Stimulated activated naive CD4-positive, alpha-beta T cell treated with Interleukin-2 at 50 U/mL for 16 hours (primary cell): ENCODE data around the gene TUBB6.
A peak's percentile ranks its signal among the peaks of the same experiment; 100 is the strongest.

Source experiments
- DNase-seq: peaks from one replicate; lab custom pipeline; 2025; lab: John Stamatoyannopoulos, UW

Gene TUBB6

DNA sequence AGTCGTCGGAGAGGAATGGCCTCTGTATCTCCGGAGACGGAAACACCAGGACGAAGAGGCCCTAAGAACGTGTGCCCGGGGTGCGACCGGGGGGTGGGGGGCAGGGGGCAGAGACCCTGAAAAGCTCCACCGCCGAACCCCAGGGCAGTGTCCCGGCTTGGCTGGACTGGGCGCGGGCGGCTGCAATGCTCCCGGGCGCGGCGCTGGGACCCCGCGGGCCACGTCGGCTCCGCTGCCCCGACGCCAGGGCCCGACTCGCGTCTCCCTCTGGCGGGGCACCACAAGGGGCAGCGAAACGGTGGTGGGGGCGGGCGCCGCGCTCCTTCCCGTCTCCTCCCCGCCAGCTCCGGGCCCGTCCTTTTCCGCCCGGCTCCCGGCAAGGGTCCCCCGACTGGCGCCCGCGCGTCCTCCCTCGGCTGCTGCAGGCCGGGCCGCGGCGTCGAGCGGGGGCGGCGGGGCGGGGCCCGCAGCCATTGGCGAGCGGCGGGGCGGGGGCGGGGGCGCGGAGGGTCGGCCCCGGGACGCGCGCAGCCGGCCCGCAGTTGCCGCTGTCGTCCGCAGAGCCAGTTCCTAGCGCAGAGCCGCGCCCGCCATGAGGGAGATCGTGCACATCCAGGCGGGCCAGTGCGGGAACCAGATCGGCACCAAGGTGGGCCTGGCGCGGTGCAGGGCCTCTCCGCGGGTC, at the start of gene TUBB6:
Gene TUBB6, plus strand, starts transcription at position 541 of the 685 bp plus-strand sequence. Its CDS starts 52 bp downstream, at position 593.
- peak; percentile 6 for DNase-seq

GRCh38 chr18:12258719-12259705, 49.0 kb upstream of the TUBB6 start:
- DNase-seq: no peak

GRCh38 chr18:12262748-12263147, 45.3 kb upstream of the TUBB6 start:
- DNase-seq: no peak

DNA sequence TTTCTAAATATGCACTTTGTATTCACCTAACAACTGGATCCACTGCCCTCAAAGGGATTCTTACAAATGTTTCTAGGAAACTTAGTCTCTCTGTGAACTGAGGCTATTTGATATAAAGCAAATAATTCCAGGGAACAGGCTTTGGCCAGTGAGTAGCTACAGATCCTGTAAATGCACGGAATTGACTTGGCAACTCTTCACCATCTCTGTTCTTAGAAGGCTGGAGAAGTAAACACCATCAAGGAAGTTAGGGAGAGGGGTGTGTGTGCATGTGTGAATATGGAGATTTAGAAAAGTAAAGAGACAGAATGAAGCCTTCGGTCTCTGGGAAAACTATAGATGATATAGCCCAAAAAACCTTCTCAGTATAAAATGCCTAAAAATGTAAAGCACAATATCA, 43.2 kb upstream of the TUBB6 start:
- no peak for DNase-seq

- peak; percentile 42 for DNase-seq
Measured at GRCh38 chr18:12271376-12272235, 36.4 kb upstream of the TUBB6 start.

DNA sequence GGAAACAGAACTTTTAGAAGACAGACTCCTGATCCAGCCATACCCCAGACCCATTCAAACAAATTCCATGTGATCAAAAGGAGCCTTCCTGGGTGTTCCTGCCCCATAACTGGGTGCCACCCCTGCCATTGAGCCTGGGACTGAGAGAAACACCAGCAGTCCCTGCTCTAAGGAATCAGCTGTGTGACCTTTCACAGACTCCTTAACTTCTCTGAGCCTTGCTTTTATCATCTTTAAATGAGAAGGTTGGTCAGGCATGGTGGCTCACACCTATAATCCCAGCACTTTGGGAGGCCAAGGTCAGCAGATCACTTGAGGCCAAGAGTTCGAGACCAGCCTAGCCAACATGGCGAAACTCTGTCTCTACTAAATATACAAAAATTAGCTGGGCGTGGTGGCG, 33.2 kb upstream of the TUBB6 start:
- DNase-seq: no peak

- no peak for DNase-seq
Measured at GRCh38 chr18:12276736-12277554, 31.1 kb upstream of the TUBB6 start.

- DNase-seq: no peak
Measured at GRCh38 chr18:12278215-12278671, 29.8 kb upstream of the TUBB6 start.

- DNase-seq: no peak
Measured at GRCh38 chr18:12278741-12279682, 29.0 kb upstream of the TUBB6 start.

GRCh38 chr18:12279781-12280531, 28.1 kb upstream of the TUBB6 start:
- no peak for DNase-seq

DNA sequence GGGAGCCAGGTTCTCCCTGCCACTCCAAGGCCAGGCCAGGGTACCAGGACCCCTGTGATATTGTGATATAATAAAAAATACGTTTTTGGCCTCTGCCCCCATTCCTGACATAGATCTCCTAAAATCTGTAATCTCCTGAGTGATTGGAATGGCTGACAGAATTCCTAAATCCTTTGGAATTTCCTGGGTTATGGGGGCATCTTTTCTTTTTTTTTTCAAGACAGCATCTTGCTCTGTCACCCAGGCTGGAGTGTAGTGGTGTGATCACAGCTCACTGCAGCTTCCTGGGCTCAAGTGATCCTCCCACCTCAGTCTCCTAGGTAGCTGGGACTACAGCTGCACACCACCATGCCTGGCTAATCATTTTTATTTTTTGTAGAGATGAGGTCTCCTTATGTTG, 26.2 kb upstream of the TUBB6 start:
- no peak for DNase-seq

- DNase-seq: no peak
Measured at GRCh38 chr18:12282442-12283039, 25.5 kb upstream of the TUBB6 start.

- DNase-seq: no peak
Measured at GRCh38 chr18:12283256-12283655, 24.8 kb upstream of the TUBB6 start.

- no peak for DNase-seq
Measured at GRCh38 chr18:12283666-12284065, 24.4 kb upstream of the TUBB6 start.

DNA sequence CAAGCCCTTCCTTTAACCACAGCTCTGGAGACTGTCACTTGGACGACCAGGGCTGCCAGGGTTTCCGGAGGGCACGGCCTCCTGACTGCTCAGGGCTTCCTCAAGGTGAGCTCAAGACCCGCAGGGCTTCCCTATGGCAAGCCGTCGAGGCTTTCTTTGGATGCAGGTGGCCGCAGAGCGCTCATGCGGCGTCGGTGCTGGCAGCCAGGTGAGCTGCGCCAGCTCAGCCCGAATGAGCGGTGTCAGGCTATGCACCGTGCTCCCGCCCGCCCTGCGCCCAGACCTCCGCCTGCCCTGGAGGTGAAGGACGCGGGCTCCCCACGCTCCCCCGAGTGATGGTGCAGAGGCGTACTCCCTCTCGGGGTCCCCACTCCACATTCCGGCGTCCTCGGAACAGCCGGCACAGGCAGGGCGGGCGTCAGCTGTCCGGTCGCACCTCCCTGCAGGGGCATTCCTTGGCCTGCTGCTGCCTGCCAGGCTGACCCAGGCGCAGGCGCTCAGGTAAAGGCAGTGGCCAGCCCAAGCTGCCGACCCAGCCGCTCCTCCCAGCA, 20.8 kb upstream of the TUBB6 start:
- no peak for DNase-seq

- DNase-seq: no peak
Measured at GRCh38 chr18:12287684-12288402, 20.2 kb upstream of the TUBB6 start.

- DNase-seq: no peak
Measured at GRCh38 chr18:12288403-12288755, 19.7 kb upstream of the TUBB6 start.

DNA sequence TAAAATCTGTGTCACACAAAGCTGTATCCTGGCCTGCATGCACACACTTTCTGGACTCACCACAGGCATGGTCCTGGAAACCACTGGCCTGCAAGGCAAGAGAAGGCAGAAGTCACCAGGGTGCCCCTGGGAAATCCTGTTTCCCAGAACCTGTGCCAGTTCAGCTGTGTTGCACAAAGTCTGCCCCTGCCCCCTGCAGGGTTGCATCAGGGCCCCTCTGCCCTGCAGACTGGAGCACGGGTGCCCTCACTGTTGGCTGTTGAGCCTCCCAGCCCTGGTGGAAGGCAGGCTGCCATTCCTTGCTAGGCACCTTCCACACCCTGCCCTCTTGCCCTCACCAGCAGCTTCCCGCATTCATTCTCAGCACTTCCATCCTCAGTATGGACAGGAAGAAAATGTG, 18.0 kb upstream of the TUBB6 start:
- DNase-seq: no peak
